Measurements from ENCODE around the gene NLGN1. TPM values are rescaled to one million over a fixed set of nuclear protein-coding genes. Genes with fewer than 3 reads are reported as not detected.

The NLGN1 gene
- total and polyA plus RNA-seq, 2 of the 8 experiments (the other 6 are each of a cell fraction or from before 2014, with no cell fraction given): 7.8 to 14.8 TPM

GRCh38 chr3:174216019-174216418 is 818.5 kb downstream of the NLGN1 start:
- TF ChIP-seq KDM4A (IDR thresholded peaks at IDR 0.05; ENCODE audit: low read depth, low read length, severe bottlenecking): peak; percentile 3
- no peak for TF ChIP-seq SIN3A (conservative IDR thresholded peaks at IDR 0.05 in 1 of 2, IDR thresholded peaks at IDR 0.05 in 1 of 2; ENCODE audit: low read depth in 1 of 2, low read length in 2 of 2)
- no peak for FAIRE-seq
- Histone ChIP-seq H3K18ac (ENCODE audit: extremely low read depth, low read length) (no peak overlapping the region), H3K4me2 (ENCODE audit: insufficient read depth in 1 of 2, low read depth in 2 of 2, low read length in 2 of 2) (no peak overlapping the region), H3K9me3 (ENCODE audit: insufficient read depth in 2 of 2, low read depth in 1 of 2, low read length in 1 of 2) (peaks cover 0 to 6% of the 10 kb centered on the region in 2 experiments; a peak in 1 of 4 replicates), H3K4ac (replicated peaks; ENCODE audit: insufficient read length, low read depth, low read length) (no peak overlapping the region), H3K9ac (replicated peaks in 1 of 4; ENCODE audit: extremely low read depth in 1 of 4, low read depth in 3 of 4, low read length in 3 of 4) (no peak overlapping the region), H3K79me2 (ENCODE audit: control insufficient read depth in 1 of 2, insufficient read depth in 2 of 2, low read length in 2 of 2) (no peaks in the 10 kb centered on the region), H3K56ac (replicated peaks; ENCODE audit: insufficient read length, low read depth, low read length) (no peak overlapping the region), H3K79me1 (ENCODE audit: low read depth, low read length) (no peaks in the 10 kb centered on the region), H2AK5ac (ENCODE audit: low read depth, low read length) (no peak overlapping the region), H4K8ac (ENCODE audit: extremely low read depth, insufficient read depth, low read length) (no peak overlapping the region), H3K23me2 (ENCODE audit: low read depth, low read length) (no peaks in the 10 kb centered on the region), H2BK12ac (ENCODE audit: low read depth, low read length) (no peak overlapping the region), H4K5ac (ENCODE audit: insufficient read length, low read depth, low read length) (no peak overlapping the region), H3K14ac (ENCODE audit: insufficient read length) (no peak overlapping the region), H2BK20ac (ENCODE audit: low read length) (no peak overlapping the region), H2BK5ac (ENCODE audit: low read depth, low read length) (no peak overlapping the region), H3K36me3 (ENCODE audit: control insufficient read depth in 2 of 4, insufficient read depth in 4 of 4, low read length in 3 of 4) (0 out of 8 replicates have a peak, but pooled peaks cover 0 to 3% (median 0%) of the 10 kb centered on the region in 4 experiments), H4K20me1 (replicated peaks in 1 of 2; ENCODE audit: control insufficient read depth in 1 of 2, insufficient read depth in 2 of 2, low read length in 2 of 2) (no peaks in the 10 kb centered on the region), H3K4me3 (ENCODE audit: extremely low read depth in 1 of 4, insufficient read depth in 2 of 4, low read depth in 3 of 4, low read length in 4 of 4) (no peak overlapping the region), H2BK15ac (ENCODE audit: low read length) (no peak overlapping the region), H3K4me1 (replicated peaks in 1 of 4; ENCODE audit: control insufficient read depth in 3 of 4, insufficient read depth in 4 of 4, low read length in 3 of 4) (peaks cover 0 to 4% (median 2%) of the 10 kb centered on the region in 4 experiments; a peak in 2 of 7 replicates), H2BK120ac (replicated peaks; ENCODE audit: low read depth, low read length) (no peak overlapping the region), H4K91ac (replicated peaks; ENCODE audit: insufficient read length, low read length) (no peak overlapping the region), H3K27ac (ENCODE audit: low read depth, low read length) (no peak overlapping the region), H2AFZ (ENCODE audit: low read length) (0 out of 2 replicates have a peak overlapping the region, but pooled peaks have one; percentile 51), H3K27me3 (replicated peaks in 1 of 4; ENCODE audit: control insufficient read depth in 3 of 4, extremely low read depth in 1 of 4, insufficient read depth in 3 of 4, low read length in 3 of 4) (peaks cover 0 to 1% (median 0%) of the 10 kb centered on the region in 4 experiments; a peak in 1 of 7 replicates), H3K23ac (ENCODE audit: insufficient read length) (no peak overlapping the region)
- CTCF ChIA-PET (ENCODE audit: partially characterized antibody): interaction anchor here (1.0 kb wide), 1 partner anchor 17 kb away, joined by 7 read pairs; no protein-coding TSS in a partner anchor
- 95% methylated on average over 2 of the region's 2 CpGs; no CpG with 5 or more reads in 1 of the 2 experiments for WGBS, 2 experiments (ENCODE audit: extremely low coverage in 1 of 2, insufficient coverage in 1 of 2, insufficient read length in 1 of 2, insufficient replicate concordance in 2 of 2, low coverage in 1 of 2, low lambda C conversion rate in 2 of 2, missing lambda C conversion rate in 1 of 2)
- no peak for DNase-seq (ENCODE audit: low read depth in 1 of 2, low spot score in 2 of 2)
- POLR2A ChIA-PET (ENCODE audit: partially characterized antibody): interaction anchor here (1.7 kb wide), 1 partner anchor 15 kb away, joined by 5 read pairs; no protein-coding TSS in a partner anchor
